Left ventricle myocardium inferior (tissue), 1 donor: Measurements from ENCODE around the gene NIPAL1. TPM values are rescaled to one million over a fixed set of nuclear protein-coding genes. Genes with fewer than 3 reads are reported as not detected.
"Not testable (repeated sequence)": the region's sequence is repeated elsewhere in the genome, so short reads cannot be mapped to it uniquely, and the experiment has no call there.

Experiments used
- DNase-seq: peaks from one replicate; pipeline ENCODE4 v3.0.0-alpha.2; 2020
- H3K27ac ChIP-seq: fragments of 200-600 bp; replicated peaks from 2 replicates; pipeline ENCODE4 v1.8.0; 2021
- H3K27me3 ChIP-seq: fragments of 200-600 bp; 2 replicates; pipeline ENCODE4 v1.8.0; 2021; ENCODE audit warnings: low read depth
- H3K36me3 ChIP-seq: fragments of 200-600 bp; 2 replicates; pipeline ENCODE4 v1.8.0; 2021
- H3K4me1 ChIP-seq: fragments of 200-600 bp; 2 replicates; pipeline ENCODE4 v1.8.0; 2021
- H3K4me3 ChIP-seq: fragments of 200-600 bp; 2 replicates; pipeline ENCODE4 v1.8.0; 2021; ENCODE audit warnings: mild to moderate bottlenecking, moderate library complexity
- H3K9me3 ChIP-seq: fragments of 200-600 bp; replicated peaks from 2 replicates; pipeline ENCODE4 v1.8.0; 2021
- intact Hi-C: fragments of 100-400 bp; cut with micrococcal nuclease; formaldehyde crosslinking; loops from one replicate; pipeline ENCODE4 v1.11.0; 2022
- total RNA-seq: library from RNA; stranded (reverse); fragmentation: NEBNext Ultra II Directional; extraction: Animal tissue kit (Norgen Biotek cat#: 25700); gene quantifications from one replicate; pipeline ENCODE4 v1.2.1, GENCODE V29; 2021
- TF ChIP-seq, protein P1 (sequence below): fragments of 200-600 bp; IDR thresholded peaks from 2 replicates; pipeline ENCODE4 v1.8.0; 2021; ENCODE audit warnings: antibody characterized with exemption, mild to moderate bottlenecking, borderline replicate concordance
- donor health status: DM: no; HTN: yes; CAD: no; lungs with severe emphysema.

The NIPAL1 gene
- total RNA-seq, 1 donor from 2014 or later: 0.25 TPM

DNA sequence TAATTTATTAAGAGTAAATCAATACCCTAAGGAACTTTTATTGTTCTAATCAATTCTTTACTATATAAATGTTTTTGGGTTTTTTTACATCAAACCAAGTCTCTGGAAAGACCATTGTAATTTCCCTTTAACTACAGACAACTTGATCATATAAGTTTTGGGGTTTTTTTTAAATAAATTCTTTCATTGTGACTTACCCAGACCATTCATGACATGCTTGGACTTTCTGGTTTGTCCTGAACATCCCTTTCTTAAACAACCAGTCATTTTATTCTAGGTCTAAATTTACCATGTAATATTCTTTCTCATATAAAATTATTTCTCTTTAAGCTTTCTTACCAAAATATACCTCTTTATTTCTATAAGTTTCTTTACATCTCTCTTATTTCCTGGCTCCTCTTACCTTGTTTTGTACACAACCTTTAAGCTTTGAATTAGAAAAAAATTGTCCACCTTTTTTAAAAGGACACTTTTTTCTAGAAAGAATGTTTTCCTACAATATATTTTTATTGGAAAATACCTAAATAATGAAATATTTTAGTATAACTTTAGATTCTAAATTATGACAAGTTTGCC, 8.5 kb upstream of the NIPAL1 start:
- Histone ChIP-seq H3K27me3 (no peaks in the 10 kb centered on the region), H3K36me3 (no peaks in the 10 kb centered on the region), H3K27ac (no peak overlapping the region), H3K4me1 (no peaks in the 10 kb centered on the region), H3K4me3 (no peak overlapping the region), H3K9me3 (peaks cover 37% of the 10 kb centered on the region)
- TF ChIP-seq, protein P1, sequence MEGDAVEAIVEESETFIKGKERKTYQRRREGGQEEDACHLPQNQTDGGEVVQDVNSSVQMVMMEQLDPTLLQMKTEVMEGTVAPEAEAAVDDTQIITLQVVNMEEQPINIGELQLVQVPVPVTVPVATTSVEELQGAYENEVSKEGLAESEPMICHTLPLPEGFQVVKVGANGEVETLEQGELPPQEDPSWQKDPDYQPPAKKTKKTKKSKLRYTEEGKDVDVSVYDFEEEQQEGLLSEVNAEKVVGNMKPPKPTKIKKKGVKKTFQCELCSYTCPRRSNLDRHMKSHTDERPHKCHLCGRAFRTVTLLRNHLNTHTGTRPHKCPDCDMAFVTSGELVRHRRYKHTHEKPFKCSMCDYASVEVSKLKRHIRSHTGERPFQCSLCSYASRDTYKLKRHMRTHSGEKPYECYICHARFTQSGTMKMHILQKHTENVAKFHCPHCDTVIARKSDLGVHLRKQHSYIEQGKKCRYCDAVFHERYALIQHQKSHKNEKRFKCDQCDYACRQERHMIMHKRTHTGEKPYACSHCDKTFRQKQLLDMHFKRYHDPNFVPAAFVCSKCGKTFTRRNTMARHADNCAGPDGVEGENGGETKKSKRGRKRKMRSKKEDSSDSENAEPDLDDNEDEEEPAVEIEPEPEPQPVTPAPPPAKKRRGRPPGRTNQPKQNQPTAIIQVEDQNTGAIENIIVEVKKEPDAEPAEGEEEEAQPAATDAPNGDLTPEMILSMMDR: no peak
- intact Hi-C loops: loop anchor here (10.0 kb wide), 1 partner anchor 77 kb away; no protein-coding TSS in a partner anchor
- no peak for DNase-seq

DNA sequence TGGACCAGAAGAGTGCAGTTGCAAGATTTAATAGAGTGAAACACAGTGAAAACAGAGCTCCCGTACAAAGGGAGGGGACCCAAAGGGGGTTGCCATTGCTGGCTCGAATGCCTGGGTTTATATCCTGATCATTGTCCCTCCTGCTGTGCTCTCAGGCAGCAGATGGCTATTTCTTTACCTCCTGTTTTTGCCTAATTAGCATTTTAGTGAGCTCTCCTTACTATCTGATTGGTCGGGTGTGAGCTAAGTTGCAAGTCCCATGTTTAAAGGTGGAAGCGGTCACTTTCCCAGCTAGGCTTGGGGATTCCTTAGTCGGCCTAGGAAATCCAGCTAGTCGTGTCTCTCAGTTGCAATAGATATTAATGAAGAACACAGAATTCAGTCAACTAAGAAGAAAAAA, 5.7 kb upstream of the NIPAL1 start:
- intact Hi-C loops, DNase-seq, H3K27me3 ChIP-seq, H3K36me3 ChIP-seq, H3K4me3 ChIP-seq, H3K27ac ChIP-seq, H3K4me1 ChIP-seq: not testable (repeated sequence)
- H3K9me3 ChIP-seq: peaks cover 27% of the 10 kb centered on the region

GRCh38 chr4:48011722-48012121, 4.8 kb upstream of the NIPAL1 start:
- TF ChIP-seq, protein P1: no peak
- Histone ChIP-seq H3K4me1 (peaks cover 9% of the 10 kb centered on the region), H3K27me3 (peaks cover 17% of the 10 kb centered on the region), H3K9me3 (peaks cover 19% of the 10 kb centered on the region), H3K4me3 (no peak overlapping the region), H3K27ac (no peak overlapping the region), H3K36me3 (no peaks in the 10 kb centered on the region)
- intact Hi-C loops: no loop called here
- DNase-seq: no peak

DNA sequence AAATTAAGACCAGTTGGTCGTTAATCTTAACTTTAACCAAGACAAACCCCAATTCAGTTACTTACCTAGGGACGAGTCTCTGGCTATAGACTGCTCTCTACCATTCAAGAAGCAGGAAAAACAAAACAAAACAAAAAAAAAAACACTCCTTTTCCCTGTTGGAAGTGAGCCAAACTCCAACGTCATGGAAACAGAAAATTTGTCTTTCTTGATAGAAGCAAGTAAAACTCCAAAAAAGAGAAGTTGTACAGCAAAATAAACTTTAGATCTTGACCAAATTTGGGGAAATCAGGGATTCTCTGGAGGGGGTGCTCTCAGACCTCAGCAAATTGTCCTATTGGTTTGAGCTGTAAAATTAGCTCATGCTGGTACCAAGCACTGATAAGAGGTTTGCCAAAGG, 3.7 kb upstream of the NIPAL1 start:
- TF ChIP-seq, protein P1: no peak
- H3K4me3 ChIP-seq: no peak overlapping the region
- H3K4me1 ChIP-seq: peaks cover 17% of the 10 kb centered on the region
- intact Hi-C loops: no loop called here
- H3K27me3 ChIP-seq: peaks cover 25% of the 10 kb centered on the region
- no peaks in the 10 kb centered on the region for H3K36me3 ChIP-seq
- H3K27ac ChIP-seq: no peak overlapping the region
- DNase-seq: no peak
- H3K9me3 ChIP-seq: peaks cover 9% of the 10 kb centered on the region

- peaks cover 17% of the 10 kb centered on the region for H3K4me1 ChIP-seq
- no peaks in the 10 kb centered on the region for H3K36me3 ChIP-seq
- TF ChIP-seq, protein P1: no peak
- intact Hi-C loops: no loop called here
- H3K4me3 ChIP-seq: no peak overlapping the region
- H3K27me3 ChIP-seq: peaks cover 25% of the 10 kb centered on the region
- no peaks in the 10 kb centered on the region for H3K9me3 ChIP-seq
- DNase-seq: no peak
- H3K27ac ChIP-seq: no peak overlapping the region
Measured at GRCh38 chr4:48015216-48015615, 1.4 kb upstream of the NIPAL1 start.

DNA sequence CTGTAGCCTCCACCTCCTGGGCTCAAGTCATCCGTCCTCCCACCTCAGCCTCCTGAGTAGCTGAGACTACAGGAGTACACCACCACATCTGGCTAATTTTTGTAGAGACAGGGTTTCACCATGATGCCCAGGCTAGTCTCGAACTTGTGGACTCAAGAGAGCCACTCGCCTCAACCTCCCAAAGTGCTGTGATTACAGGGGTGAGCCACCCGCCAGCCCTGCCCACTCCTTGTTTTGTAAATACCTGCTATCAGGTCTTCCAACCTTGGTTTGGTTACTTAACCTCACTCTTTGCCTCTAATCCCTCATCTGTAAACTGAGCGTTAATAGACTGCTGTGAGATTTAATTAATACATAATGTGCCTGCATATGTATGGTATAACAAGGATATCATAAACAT, 894 bp upstream of the NIPAL1 start:
- TF ChIP-seq, protein P1: no peak
- intact Hi-C loops: no loop called here
- Histone ChIP-seq H3K36me3 (no peaks in the 10 kb centered on the region), H3K27me3 (peaks cover 25% of the 10 kb centered on the region), H3K4me3 (peak overlapping the region; percentile 74), H3K27ac (no peak overlapping the region), H3K9me3 (no peaks in the 10 kb centered on the region), H3K4me1 (peaks cover 17% of the 10 kb centered on the region)
- DNase-seq: no peak
